Astrocyte (in vitro differentiated cells and primary cell): ENCODE data around the gene VPS13C. TPM values are rescaled to one million over a fixed set of nuclear protein-coding genes. Genes with fewer than 3 reads are reported as not detected.

Experiments used
- DNase-seq: peaks from one replicate; pipeline ENCODE4 v3.0.0-alpha.2; 2010; ENCODE audit warnings: low read depth
- FAIRE-seq: peaks from 2 replicates; lab custom pipeline; 2011; peaks lifted over from hg19 to GRCh38; lab: Jason Lieb, UNC
- H2AFZ ChIP-seq: 2 replicates; pipeline ENCODE4 v1.6.0; 2012; ENCODE audit warnings: low read depth, low read length, inconsistent platforms
- H3K27ac ChIP-seq: 2 replicates; pipeline ENCODE4 v1.5.1; 2011; ENCODE audit warnings: low read depth, low read length, inconsistent platforms
- H3K27me3 ChIP-seq: 2 replicates; pipeline ENCODE4 v1.6.0; 2011; ENCODE audit warnings: low read length, inconsistent platforms; ENCODE audit not compliant: insufficient read depth
- H3K36me3 ChIP-seq: 2 replicates; pipeline ENCODE4 v1.5.1; 2011; ENCODE audit warnings: low read length, inconsistent platforms; ENCODE audit not compliant: insufficient read depth
- H3K4me1 ChIP-seq: 2 replicates; pipeline ENCODE4 v1.5.1; 2011; ENCODE audit warnings: low read length, inconsistent platforms; ENCODE audit not compliant: insufficient read depth
- H3K4me2 ChIP-seq: 2 replicates; pipeline ENCODE4 v1.6.0; 2012; ENCODE audit warnings: low read length, inconsistent platforms
- H3K4me3 ChIP-seq: 2 replicates; pipeline ENCODE4 v1.5.1; 2011; ENCODE audit warnings: low read depth, mild to moderate bottlenecking, low read length, inconsistent platforms; ENCODE audit not compliant: insufficient read depth
- H3K79me2 ChIP-seq: 2 replicates; pipeline ENCODE4 v1.6.0; 2012; ENCODE audit warnings: mild to moderate bottlenecking, low read length, inconsistent platforms; ENCODE audit not compliant: insufficient read depth
- H3K9ac ChIP-seq: 2 replicates; pipeline ENCODE4 v1.6.0; 2012; ENCODE audit warnings: mild to moderate bottlenecking, low read length, inconsistent platforms
- H3K9me3 ChIP-seq: 2 replicates; pipeline ENCODE4 v1.5.1; 2012; ENCODE audit warnings: low read depth, mild to moderate bottlenecking, low read length, inconsistent platforms; ENCODE audit not compliant: insufficient read depth
- H4K20me1 ChIP-seq: 2 replicates; pipeline ENCODE4 v1.6.0; 2012; ENCODE audit warnings: low read length, inconsistent platforms; ENCODE audit not compliant: insufficient read depth
- H3K27ac Mint-ChIP-seq: one replicate; pipeline ENCODE4 v1.8.0; 2021; ENCODE audit warnings: mild to moderate bottlenecking, mixed read lengths; ENCODE audit not compliant: unreplicated experiment
- H3K27me3 Mint-ChIP-seq: one replicate; pipeline ENCODE4 v1.8.0; 2021; ENCODE audit warnings: low read depth, mixed read lengths; ENCODE audit not compliant: unreplicated experiment
- H3K36me3 Mint-ChIP-seq: one replicate; pipeline ENCODE4 v1.8.0; 2021; ENCODE audit warnings: low read depth, mixed read lengths; ENCODE audit not compliant: unreplicated experiment
- H3K4me1 Mint-ChIP-seq: one replicate; pipeline ENCODE4 v1.8.0; 2021; ENCODE audit warnings: low read depth, mixed read lengths; ENCODE audit not compliant: unreplicated experiment
- H3K4me3 Mint-ChIP-seq: one replicate; pipeline ENCODE4 v1.8.0; 2021; ENCODE audit warnings: mild to moderate bottlenecking, moderate library complexity, mixed read lengths; ENCODE audit not compliant: unreplicated experiment
- H3K9me3 Mint-ChIP-seq: one replicate; pipeline ENCODE4 v1.8.0; 2021; ENCODE audit warnings: mild to moderate bottlenecking, mixed read lengths; ENCODE audit not compliant: unreplicated experiment
- EZH2 ChIP-seq: IDR thresholded peaks from 2 replicates; pipeline ENCODE4 v1.6.1; 2012; ENCODE audit warnings: mild to moderate bottlenecking, low read length, inconsistent platforms; ENCODE audit not compliant: insufficient read depth
- total RNA-seq: library from RNA; stranded (reverse); gene quantifications from 2 replicates; pipeline ENCODE4 v1.2.1, GENCODE V29; 2021
- TF ChIP-seq, protein P1 (sequence below): IDR thresholded peaks from 2 replicates; pipeline ENCODE4 v1.5.1; 2011; ENCODE audit warnings: low read depth, mild to moderate bottlenecking, inconsistent platforms, low read length, moderate library complexity; ENCODE audit not compliant: insufficient read depth

The VPS13C gene
- total RNA-seq, 1 donor from 2014 or later = 35.4 TPM

DNA sequence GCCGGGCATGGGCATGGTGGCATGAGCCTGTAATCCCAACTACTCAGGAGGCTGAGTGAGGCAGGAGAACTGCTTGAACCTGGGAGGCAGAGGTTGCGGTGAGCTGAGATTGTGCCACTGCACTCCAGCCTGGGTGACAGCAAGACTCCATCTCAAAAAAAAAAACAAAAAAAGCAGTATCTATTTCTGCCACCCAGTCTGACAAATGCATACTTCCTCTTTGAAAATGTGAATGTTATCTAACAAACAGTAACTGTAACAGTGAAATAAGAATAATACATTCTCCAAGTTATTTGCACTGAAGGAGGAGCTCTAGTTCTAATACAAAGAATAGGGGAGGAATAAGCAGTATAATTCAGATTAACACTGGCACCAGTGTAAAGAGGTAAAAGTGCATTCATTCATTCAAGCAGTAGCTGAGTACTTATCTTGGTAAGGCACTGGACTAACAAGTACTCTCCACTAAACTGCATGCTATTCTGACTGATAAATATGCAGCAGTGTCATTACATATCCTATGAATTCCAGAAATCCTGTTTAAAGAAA lies 12.9 kb downstream of the VPS13C start:
- Mint-ChIP-seq H3K4me1 (peaks cover 2% of the 10 kb centered on the region), H3K9me3 (no peaks in the 10 kb centered on the region), H3K27ac (no peak overlapping the region), H3K4me3 (no peak overlapping the region), H3K36me3 (no peaks in the 10 kb centered on the region), H3K27me3 (no peaks in the 10 kb centered on the region)
- no peaks in the 10 kb centered on the region for H3K36me3 ChIP-seq
- DNase-seq (no peak), FAIRE-seq (no peak)
- no peaks in the 10 kb centered on the region for H3K27me3 ChIP-seq
- H3K79me2 ChIP-seq = peaks cover 37% of the 10 kb centered on the region
- H3K9ac ChIP-seq = no peak overlapping the region
- no peak overlapping the region for H2AFZ ChIP-seq
- no peaks in the 10 kb centered on the region for H3K4me1 ChIP-seq
- no peak overlapping the region for H3K4me2 ChIP-seq
- H3K4me3 ChIP-seq = no peak overlapping the region
- H3K27ac ChIP-seq = no peak overlapping the region
- no peaks in the 10 kb centered on the region for H3K9me3 ChIP-seq
- TF ChIP-seq EZH2 = no peak
- TF ChIP-seq, protein P1, sequence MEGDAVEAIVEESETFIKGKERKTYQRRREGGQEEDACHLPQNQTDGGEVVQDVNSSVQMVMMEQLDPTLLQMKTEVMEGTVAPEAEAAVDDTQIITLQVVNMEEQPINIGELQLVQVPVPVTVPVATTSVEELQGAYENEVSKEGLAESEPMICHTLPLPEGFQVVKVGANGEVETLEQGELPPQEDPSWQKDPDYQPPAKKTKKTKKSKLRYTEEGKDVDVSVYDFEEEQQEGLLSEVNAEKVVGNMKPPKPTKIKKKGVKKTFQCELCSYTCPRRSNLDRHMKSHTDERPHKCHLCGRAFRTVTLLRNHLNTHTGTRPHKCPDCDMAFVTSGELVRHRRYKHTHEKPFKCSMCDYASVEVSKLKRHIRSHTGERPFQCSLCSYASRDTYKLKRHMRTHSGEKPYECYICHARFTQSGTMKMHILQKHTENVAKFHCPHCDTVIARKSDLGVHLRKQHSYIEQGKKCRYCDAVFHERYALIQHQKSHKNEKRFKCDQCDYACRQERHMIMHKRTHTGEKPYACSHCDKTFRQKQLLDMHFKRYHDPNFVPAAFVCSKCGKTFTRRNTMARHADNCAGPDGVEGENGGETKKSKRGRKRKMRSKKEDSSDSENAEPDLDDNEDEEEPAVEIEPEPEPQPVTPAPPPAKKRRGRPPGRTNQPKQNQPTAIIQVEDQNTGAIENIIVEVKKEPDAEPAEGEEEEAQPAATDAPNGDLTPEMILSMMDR = no peak
- H4K20me1 ChIP-seq = peaks cover 26% of the 10 kb centered on the region

DNA sequence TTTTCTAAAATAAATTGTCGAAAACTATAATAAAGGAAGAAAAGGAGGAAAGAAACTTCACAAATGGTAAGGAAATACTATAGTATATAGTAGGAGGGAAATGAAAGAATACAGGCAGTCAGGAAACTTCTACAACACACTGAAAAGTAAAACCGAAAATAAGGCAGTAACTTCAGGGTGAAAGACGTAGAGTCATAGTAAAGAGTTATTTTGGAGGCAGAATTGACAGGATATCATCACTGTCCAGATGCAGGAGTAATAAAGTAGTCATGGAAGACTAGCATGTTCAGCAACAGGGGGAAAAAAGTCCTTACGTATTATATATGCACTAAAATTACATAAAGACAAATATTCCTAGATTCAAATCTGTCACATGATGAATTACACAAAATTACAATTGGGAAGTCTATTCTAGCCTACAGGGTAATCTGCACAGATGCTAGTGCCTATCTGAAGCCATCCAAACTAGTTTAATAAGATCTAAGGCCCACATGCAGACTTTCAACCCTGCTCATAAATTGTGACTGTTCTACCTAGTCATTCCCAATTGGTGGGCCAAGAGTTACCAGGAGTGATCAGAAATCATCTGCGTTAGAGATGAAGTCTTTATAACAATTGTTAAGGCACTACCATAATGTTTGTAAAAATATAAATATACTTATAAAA lies 14.0 kb downstream of the VPS13C start:
- peaks cover 26% of the 10 kb centered on the region for H3K79me2 ChIP-seq
- DNase-seq (no peak), FAIRE-seq (no peak)
- H3K4me2 ChIP-seq = no peak overlapping the region
- H3K4me1 ChIP-seq = no peaks in the 10 kb centered on the region
- H4K20me1 ChIP-seq = peaks cover 20% of the 10 kb centered on the region
- Mint-ChIP-seq H3K4me3 (no peak overlapping the region), H3K27me3 (no peaks in the 10 kb centered on the region), H3K36me3 (no peaks in the 10 kb centered on the region), H3K9me3 (no peaks in the 10 kb centered on the region), H3K4me1 (peaks cover 2% of the 10 kb centered on the region), H3K27ac (no peak overlapping the region)
- H3K9me3 ChIP-seq = no peaks in the 10 kb centered on the region
- no peak overlapping the region for H2AFZ ChIP-seq
- H3K27ac ChIP-seq = no peak overlapping the region
- no peaks in the 10 kb centered on the region for H3K36me3 ChIP-seq
- no peak overlapping the region for H3K9ac ChIP-seq
- H3K27me3 ChIP-seq = no peaks in the 10 kb centered on the region
- TF ChIP-seq, protein P1 = no peak
- no peak for TF ChIP-seq EZH2
- H3K4me3 ChIP-seq = no peak overlapping the region

DNA sequence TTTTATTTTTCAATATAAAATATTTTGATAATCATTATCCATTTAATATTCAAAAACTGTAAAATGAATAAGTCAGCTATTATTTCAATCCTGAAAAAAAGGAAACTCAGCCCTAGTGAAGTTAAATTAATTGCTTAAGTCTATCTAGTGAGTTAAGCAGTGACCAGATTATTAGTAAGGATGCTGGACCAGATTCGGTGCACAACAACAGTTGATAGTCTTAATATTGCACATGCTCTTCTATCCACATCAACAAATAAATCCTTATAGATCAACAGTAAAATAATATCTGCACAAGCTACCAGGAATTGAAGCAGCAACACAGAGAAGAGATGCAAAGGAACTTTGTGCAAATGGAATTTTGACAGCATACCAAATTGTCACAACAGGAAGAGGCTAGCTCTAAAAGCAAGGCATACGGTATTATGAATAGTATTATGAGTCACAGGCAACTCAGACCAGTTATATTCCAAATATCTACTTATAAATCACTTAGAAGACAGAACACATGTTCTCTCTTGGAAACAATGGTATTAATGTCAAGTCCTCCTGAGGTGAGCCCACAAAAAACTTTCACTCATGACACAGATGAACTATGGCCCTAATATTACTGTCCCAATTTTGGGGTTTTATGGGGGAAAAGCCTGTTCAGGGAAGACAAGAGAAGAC lies 24.9 kb downstream of the VPS13C start:
- TF ChIP-seq EZH2 = no peak
- TF ChIP-seq, protein P1 = no peak
- peak; percentile 55 for FAIRE-seq

More for the DNA sequence above, 24.9 kb downstream of the VPS13C start:
- Histone ChIP-seq H3K4me2 (peak overlapping the region; percentile 73), H3K36me3 (no peaks in the 10 kb centered on the region), H3K9ac (peak overlapping the region; percentile 36), H3K4me3 (no peak overlapping the region), H3K4me1 (peaks cover 9% of the 10 kb centered on the region), H3K9me3 (no peaks in the 10 kb centered on the region), H2AFZ (peak overlapping the region; percentile 58), H3K79me2 (no peaks in the 10 kb centered on the region), H3K27ac (peak overlapping the region; percentile 49), H3K27me3 (no peaks in the 10 kb centered on the region), H4K20me1 (no peaks in the 10 kb centered on the region)
- peak; percentile 75 for DNase-seq
- peaks cover 4% of the 10 kb centered on the region for H3K9me3 Mint-ChIP-seq
- peaks cover 6% of the 10 kb centered on the region for H3K36me3 Mint-ChIP-seq
- H3K4me1 Mint-ChIP-seq = peaks cover 8% of the 10 kb centered on the region
- H3K4me3 Mint-ChIP-seq = no peak overlapping the region
- H3K27ac Mint-ChIP-seq = no peak overlapping the region
- H3K27me3 Mint-ChIP-seq = no peaks in the 10 kb centered on the region
